Right kidney (tissue), 1 donor: ENCODE measurements around the gene LHX4.

ENCODE experiments used
- DNase-seq: peaks from one replicate; pipeline ENCODE4 v3.0.0-alpha.2; 2016

Gene LHX4

DNA sequence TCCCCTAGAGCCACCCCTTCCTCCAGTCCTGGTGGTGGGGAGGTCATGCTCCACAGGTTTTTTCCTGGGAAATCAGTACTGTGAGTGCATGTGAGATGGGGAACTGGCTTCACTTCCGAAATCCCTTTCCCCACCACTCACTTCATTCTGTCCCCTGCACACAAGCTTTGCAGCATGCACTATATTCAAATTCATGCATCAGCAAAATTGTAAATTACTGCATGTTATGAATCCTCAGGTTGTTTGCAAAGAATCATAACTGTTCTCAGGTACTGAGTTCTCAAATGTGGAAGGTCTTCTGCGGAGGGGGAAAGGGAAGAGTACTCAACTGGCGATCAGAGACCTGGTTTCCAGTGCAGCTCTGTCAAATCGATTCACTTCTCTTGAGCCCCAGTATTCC lies 42.3 kb downstream of the LHX4 start:
- DNase-seq = no peak

DNA sequence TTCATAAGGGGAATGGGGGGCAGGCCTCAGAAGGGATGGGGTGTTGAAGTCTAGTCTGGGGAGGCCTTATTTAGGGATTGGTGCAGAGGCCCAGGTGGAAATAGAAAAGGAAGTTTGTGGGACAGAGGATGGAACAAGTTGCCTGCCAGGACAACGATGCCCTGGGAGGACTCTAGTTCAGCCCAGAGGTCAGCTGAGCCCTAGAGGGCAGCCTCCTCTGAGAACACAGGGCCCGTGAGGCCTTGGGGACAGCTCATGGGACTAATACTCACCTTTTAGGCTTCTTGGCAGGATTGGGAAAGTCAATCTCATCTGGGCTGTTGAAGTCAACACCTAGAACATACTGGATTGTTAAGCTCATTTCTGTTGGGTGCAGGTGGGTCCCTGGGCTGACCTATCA lies 43.0 kb downstream of the LHX4 start:
- no peak for DNase-seq

DNA sequence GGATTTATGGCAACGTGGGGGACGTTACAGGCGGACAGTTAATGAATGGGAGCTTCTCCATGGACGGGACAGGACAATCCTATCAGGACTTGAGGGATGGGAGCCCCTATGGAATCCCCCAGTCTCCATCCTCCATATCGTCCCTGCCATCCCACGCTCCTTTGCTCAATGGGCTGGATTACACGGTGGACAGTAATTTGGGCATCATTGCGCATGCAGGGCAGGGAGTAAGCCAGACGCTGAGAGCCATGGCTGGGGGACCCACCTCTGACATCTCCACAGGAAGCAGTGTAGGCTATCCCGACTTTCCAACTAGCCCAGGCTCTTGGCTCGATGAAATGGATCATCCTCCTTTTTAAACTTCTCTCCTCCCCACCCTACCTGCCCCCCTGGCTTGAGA lies 44.2 kb downstream of the LHX4 start:
- no peak for DNase-seq

DNA sequence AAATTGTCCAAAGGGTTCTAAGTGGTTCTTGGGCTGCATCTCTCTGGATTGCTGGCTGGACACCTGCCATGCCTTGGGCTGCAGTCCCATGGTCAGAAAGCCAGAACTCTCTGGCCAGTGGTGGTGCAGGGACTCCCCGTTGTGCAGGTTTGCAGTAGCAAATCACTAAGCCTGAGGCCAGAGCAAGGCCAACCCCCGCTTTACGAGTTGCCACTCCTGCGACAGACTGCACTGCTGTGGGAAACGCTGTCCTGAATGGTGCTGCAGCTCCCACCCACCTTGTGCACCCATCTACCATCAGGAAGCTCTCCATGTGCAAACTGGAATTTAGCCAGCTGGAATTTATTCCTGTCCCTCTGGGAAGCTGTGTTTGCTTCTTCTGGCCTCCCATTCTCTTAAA lies 45.7 kb downstream of the LHX4 start:
- DNase-seq = no peak

DNA sequence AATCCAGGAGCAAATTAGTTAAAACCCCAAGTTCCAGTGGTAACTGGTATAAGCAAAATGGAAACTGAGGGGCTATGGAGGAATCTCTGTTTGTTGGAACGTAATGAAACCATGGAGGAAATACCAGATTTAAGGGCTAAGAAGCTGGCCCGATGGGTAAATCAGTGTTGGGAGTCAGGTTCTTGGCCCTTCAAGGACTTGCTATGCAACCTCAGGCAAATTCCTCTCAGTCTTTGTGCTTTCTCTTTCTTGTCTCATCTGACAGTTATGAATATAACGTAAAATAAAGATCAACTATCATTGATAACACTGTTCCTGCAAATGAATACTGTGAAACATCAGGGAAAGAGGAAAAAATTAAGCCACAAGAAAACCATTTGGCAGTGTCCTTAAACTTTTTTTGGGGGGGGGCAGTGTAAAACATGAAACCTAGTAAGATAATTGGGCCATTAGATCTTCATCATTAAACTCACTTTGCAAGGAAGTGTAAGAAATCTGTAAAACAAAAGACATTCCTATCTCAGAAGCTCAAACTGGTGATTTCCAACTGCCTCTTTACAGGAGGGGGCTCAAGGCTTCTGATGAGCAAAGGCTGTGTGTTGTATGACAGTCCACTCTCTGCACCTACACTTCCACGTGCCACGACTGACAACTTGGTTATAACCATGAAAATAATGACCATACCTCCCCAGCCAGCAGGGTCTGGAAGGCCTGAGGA lies 47.6 kb downstream of the LHX4 start:
- no peak for DNase-seq

DNA sequence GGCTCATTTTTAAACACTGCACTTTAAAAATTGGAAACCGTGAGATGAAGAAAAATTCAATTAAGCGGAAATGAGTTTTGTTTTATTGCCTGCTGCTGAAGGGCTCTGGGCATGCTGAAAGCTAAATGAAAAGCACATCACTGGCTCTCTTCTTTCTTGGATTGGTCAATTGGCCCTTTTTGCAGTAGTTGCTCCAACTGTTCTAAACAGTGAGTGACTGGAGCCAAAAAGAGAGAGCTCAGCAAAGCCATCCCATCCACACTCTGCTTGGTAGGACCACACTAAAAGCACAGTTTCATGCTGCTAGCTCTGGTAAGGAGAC lies 48.1 kb downstream of the LHX4 start:
- DNase-seq = no peak

DNA sequence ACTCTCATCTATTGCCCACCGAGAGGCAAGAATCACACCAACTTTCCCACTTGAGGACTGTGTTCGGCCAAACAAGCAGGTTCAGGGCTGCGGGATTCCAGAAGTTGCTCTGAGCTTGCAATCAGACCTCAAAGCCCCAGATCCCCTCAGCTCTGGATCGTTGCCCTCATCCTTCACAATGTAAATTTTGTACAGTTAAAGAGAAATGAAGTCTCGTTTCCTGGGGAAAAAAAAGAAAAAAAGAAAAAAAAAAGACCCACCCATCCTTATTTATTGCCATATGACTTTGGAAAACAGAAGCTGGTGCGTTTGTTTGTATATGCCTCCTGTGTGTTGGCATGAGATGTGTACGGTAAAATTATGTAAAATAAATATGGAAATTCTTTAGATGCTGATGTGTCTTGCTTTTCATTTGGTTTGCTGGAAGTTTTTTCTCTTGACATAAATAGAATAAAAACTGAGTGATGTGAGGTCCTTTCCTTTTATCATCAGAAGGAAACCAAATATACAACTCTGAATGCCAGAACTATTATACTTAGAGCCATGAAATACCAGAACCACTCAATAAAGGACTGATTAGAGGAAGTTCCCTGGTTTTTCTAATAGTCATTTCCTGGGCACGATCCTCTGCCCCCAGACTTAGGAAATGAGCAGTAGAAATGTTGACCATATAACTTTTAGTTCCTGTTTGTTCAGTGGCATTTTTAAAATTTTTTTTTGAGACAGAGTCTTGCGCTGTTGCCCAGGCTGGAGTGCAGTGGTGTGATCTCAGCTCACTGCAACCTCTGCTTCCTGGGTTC lies 48.7 kb downstream of the LHX4 start:
- DNase-seq = no peak

DNA sequence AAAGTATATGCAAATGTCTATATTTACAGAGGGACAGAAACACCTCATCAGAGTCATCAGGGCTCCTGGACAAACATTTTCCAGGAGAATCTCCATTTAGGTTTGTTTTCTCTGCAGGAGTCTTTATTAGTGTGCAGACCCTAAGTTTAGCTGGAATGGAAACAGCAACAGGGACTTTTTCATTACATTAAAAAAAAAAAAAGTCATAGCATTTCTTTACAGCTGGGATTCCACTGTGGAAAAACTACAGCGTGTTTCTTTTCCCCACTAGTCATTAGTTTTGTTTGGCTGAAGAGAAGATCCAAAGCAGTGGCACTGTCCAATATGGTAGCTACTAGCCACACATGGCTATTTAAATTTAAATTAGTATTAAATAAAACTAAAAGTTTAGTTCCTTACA lies 49.6 kb downstream of the LHX4 start:
- DNase-seq = no peak

DNA sequence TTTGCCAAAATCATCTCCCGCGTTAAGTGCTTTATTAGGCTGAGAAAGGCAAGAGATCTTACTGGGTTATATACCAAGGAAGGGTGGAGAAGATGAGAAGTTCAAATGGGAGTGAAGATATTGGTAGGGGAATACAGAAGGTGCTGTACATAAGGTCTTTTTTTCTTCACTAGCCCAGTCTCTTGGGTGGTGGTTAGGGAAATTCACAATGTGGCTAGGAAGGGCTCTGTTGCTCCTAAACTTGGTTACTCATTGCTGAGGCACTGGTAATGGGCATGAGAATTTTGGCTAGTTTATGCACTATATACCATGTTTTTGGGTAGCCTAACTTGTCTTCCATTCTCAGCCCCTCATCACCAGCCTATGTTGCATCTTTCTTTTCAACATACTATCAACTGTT lies 50.6 kb downstream of the LHX4 start:
- DNase-seq = no peak

DNA sequence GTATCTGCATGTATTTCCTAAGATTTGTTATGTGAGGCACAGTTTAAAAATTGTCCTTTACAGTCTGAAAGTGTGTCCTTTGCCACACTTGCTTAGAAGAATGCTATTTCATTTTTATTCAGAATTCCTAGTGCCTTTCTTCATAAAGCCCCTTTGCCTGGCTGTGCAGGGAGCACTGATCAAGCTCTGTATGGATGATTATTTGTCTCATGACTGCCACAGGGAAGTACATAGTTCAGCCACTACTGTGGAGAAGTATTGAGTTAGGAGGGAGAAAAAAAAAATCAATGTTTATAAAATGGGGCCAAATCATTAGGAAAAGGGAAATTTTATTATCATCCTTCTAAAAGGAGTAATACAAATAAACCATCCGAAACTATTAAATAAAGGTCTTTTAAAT lies 51.4 kb downstream of the LHX4 start:
- no peak for DNase-seq

DNA sequence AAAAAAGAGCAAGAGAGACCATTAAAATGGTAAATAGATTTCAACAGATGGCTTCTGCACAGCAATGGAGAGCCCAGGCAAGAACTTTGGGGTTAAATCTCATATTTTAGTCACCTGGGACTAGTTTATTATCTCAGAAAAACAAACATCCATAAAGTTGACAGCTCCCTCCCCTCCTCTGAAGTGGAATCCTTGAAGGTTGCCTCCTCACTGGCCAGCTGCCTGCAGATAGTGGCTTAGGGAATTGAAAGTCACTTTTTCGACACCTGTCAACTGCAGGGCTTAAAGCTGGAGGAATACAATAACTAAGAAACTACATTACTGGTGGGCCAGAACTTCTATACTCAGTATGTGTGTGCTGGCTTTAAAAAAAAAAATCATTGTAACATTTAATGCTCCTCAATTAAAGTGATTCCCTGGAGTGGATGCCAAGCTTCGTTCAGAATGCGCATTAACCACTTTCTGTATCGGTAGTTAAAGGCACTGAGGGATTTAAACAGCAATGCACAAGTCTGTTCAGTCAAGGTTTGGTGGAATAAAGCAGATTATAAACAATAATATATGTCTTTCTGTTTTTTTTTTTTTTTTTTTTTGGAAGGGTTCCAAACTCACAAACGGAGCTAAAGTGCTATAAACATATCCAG lies 52.5 kb downstream of the LHX4 start:
- DNase-seq = no peak

DNA sequence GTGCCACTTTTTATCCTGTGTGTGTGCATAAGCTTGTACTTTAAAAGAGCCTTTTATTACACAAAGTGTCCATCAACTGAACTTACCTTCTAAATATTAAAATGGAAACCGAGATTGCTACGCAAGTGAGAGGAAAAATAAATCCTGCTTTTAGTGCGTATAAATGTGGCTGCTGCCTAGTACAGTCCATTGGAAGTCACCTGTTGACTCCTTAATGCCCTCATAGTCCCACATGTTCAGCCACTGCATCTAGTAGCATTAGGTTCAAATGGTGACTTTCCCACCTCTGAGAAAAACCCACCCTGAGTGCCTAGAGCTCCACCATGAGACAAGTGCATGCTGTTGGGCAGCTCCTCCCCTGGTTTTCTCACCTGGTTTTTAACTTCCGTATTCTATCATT lies 53.0 kb downstream of the LHX4 start:
- no peak for DNase-seq

DNA sequence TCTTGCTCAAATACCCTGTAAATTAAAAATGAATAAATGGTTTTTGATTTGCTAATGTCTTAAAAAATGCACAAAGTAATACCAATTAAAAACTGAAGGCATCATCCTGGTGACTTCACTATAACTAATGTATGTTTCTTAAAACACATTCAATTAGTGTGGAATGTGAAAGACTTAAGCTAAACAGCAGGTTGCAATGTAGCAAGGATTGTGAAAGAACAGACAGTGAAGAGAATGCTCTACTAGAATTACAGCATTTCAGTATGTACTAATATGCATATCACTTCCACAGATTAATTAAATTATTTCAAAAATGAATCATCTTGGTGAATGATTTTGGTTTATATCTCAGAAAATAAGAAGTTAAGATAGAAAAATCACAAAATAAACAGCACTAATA lies 56.4 kb downstream of the LHX4 start:
- DNase-seq = no peak

DNA sequence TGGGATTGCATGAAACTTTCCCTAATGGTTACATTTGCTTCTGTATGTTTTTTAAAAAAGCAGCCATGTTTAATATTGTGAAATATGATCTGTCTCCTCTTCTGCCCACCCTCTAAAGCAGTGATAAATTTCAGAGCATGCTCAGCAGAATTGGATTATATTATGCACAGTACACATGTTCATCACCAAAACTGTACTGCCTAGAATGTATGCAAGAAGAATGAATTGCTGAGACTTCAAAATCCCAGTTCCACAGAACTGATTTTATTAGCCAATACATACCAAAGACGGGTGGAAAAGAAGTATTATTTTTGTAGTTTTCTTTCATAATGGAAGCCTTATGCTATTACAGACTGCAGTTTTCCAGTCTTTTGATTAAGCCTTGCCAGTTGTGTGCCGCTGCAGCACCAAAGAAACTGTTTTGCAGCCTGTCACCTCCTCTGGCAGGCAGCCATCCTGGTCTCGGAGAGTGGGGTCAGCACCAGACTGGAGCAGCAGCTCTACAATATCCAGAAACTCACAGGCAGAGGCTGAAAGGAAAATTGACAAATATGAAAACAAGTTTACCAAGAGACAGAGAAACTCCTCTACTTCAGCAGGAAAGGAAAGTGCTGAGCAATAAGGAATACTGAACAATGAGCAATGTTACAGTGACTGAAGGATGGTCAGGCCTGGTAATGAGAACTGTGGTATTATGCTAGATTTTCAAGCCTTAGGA lies 58.1 kb downstream of the LHX4 start:
- DNase-seq = no peak

DNA sequence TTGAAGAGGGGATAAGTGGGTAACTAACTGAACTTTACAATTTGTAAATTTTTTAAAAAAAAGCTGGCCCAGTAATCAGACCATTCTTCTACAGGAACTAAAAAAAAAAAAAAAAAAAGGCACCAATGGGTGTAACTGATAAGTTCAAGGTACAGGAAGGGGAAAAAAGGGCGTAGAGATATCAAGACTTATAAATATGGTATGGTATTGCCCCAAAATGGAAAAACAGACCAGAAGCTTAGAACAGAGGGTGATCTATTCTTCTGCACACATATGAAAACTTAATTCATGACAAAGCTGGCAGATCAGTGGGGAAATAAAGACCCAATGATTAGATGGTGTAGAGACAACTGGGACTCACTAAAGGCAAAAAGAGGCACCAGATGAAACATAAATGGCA lies 58.9 kb downstream of the LHX4 start:
- DNase-seq = no peak

DNA sequence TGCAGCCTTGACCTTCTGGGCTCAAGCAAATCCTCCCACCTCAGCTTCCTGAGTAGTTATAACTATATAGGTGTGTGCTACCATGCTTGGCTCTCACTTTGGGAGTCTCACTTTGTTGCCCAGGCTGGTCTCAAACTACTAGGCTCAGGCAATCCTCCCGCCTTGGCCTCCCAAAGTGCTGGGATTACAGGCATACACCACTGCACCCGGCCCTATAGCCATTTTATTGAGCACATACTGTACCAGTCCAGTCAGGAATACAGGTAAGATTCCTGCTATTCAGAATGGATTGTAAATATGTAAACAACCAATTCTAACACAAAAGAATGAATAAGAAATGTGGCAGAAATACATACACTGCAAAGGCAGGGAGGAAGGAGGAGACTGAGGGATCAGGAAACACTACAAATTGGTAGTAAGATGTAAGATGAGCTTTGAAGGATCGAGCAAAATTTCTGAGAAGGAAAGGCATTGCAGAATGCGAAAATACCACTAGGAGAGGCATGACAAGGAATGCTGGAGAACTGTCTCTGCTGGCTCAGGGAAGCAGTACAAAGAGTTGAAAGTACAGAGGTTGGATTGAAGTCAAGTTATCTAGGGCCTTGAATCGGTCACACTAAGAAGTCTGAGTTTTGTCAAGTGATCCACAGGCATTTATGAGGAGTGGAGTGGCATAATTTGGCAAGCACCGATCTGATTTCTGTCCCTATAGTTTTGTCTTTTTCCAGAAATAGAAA lies 60.4 kb downstream of the LHX4 start:
- DNase-seq = no peak

DNA sequence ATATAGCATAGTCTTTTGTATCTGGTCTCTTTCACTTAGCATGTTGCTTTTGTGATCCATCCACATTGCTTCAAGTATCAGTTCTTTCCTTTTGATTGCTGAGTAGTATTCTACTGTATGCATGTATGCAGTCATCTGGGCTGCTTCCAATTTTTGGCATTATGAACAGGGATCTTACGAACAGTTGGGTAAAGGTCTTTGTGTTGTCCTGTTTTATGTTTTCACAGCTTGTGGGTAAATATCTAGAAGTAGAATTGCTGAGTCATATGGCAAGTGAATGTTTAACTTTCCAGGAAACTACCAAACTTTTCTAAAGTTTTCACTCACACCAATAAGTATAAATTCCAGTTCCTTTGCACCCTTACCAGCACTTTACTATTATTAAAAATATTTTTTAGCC lies 60.9 kb downstream of the LHX4 start:
- no peak for DNase-seq

DNA sequence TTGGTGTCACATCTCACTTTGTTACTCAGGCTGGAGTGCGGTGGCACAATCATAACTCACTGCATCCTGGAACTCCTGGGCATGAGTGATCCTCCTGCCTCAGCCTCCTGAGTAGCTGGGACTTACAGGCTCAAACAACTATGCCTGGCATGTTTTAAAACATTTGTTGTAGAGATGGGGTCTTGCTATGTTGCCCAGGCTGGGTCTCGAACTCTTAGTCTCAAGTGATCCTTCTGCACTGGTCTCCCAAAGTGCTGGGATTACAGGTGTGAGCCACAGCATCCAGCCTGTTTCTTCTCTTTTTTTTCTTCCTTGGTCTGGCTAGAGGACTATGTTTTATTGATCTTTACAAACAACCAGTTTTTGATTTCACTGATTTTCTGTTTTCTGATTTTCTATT lies 64.6 kb downstream of the LHX4 start:
- DNase-seq = no peak

DNA sequence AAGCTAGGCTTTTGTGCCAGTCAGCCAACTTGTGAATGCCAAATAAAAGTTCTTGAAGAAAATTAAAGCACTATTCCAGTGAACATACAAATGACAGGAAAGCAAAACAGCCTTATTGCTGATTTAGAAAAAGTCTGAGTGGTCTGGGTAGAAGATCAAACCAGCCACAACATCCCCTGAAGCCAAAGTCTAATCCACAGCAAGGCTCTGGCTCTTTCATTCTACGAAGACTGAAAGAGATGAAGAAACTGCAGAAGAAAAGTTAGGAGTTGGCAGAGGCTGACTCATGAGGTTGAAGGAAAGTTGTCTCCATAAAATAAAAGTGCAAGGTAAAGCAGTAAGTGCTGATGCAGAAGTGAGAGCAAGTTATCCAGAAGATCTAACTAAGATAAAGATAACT lies 65.9 kb downstream of the LHX4 start:
- DNase-seq = no peak

DNA sequence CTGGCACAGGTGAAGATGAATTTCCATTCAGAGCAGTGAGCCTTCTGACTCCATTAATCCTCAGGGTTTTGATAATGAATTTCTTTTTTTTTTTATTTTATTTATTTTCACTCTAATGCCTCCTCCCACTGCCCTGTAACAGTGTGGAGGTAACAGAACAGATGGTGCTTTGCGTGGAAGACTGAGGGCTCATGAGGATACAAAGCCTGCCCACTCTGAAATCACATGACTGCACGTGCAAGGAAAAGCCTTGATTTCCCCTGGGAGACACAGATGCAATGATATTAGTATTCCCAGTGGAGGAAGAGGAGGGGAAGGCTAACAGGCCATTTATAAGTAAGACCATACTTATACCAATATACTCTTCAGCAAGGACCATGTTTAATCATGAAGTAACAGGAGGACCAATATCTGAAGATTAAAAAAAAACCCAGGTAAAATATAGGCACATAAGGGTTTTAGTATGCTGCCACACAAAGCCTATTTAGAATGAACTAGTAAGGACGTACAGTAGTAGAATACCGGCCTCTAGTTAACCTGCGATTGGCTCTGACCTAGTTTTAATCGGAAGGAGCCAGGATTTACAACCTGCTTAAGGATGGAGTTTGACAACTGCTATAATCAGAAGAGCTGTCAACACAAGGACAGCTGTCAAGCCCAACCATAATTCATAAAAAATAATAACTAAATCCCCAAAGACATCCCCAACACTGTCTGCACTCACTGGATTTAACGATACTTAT lies 69.6 kb downstream of the LHX4 start:
- no peak for DNase-seq

DNA sequence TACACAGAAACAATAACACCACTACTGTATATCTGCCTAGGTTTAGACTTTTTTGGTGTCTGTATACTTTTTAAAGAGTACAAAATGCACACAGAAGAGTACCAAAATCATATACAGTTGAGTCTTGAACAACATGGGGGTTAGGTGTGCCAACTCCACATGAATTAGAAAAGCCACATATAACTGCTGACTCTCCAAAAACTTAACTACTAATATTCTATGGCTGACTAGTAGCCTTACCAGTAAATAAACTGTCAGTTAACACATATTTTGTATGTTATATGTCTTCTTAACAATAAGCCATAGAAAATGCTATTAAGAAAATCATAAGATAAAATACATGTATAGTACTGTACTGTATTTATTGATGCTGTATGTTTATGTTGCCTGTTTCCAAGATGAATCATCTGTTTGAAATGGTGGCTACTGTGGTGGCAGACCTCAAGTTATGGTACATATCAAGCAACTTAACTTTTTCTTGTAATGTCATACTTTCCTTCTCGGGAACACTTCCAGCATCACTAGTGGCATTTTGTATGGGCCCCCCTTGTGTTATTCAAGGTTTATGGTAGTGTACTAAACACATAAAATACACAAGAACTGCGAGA lies 71.2 kb downstream of the LHX4 start:
- DNase-seq = no peak
